Measurements from ENCODE around the gene RNF7. TPM values are rescaled to one million over a fixed set of nuclear protein-coding genes. Genes with fewer than 3 reads are reported as not detected.

The RNF7 gene
- total RNA-seq, 6 experiments from 2014 or later: 31.0 to 41.1 (median 34.2) TPM

DNA sequence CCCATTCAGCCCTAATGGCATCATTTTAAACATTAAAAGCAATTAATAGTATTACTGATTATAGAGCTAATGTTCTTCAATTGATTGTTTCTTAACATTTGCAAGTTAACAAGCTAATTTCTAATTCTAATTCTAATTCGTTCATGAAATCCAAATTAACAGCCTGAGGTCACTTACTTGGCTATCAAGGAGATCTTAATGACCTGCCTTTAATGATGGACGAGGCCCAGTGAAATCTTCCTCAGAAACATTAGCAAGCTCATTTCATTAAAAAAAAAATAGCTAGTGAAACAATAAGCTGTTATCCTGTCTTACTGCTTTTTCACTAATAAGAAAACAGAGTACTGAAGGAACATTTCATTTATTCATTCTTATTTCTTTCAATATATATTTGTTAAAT, 15.4 kb upstream of the RNF7 start:
- no peaks in the 10 kb centered on the region for H3K27me3 ChIP-seq
- no peak for TF ChIP-seq POLR2A (IDR thresholded peaks at IDR 0.05)
- TF ChIP-seq CTCF (IDR thresholded peaks at IDR 0.05): no peak
- intact Hi-C loops (cut with DNase I): no loop called here
- no peak overlapping the region for H3K27ac ChIP-seq
- DNase-seq (no peak), ATAC-seq (no peak)
- 62% methylated on average over 2 of the region's 2 CpGs for WGBS (ENCODE audit: insufficient coverage, low coverage, low lambda C conversion rate, missing lambda C conversion rate)
- H3K4me3 ChIP-seq: no peak overlapping the region
- no peaks in the 10 kb centered on the region for H3K36me3 ChIP-seq
- no peaks in the 10 kb centered on the region for H3K4me1 ChIP-seq
- H3K9me3 ChIP-seq: no peaks in the 10 kb centered on the region

- H3K27me3 ChIP-seq: no peaks in the 10 kb centered on the region
- ATAC-seq (no peak), DNase-seq (no peak)
- no peaks in the 10 kb centered on the region for H3K9me3 ChIP-seq
- TF ChIP-seq POLR2A (IDR thresholded peaks at IDR 0.05) (no peak), CTCF (IDR thresholded peaks at IDR 0.05) (no peak)
- H3K4me3 ChIP-seq: no peak overlapping the region
- intact Hi-C loops (cut with DNase I): no loop called here
- no peaks in the 10 kb centered on the region for H3K4me1 ChIP-seq
- H3K27ac ChIP-seq: no peak overlapping the region
- no peaks in the 10 kb centered on the region for H3K36me3 ChIP-seq
These were observed 14.8 kb upstream of the RNF7 start for GRCh38 chr3:141723255-141723654.

GRCh38 chr3:141724186-141724585, 13.9 kb upstream of the RNF7 start:
- no peak for DNase-seq
- H3K36me3 ChIP-seq: no peaks in the 10 kb centered on the region
- H3K27ac ChIP-seq: no peak overlapping the region
- TF ChIP-seq POLR2A (IDR thresholded peaks at IDR 0.05): no peak
- H3K4me1 ChIP-seq: no peaks in the 10 kb centered on the region
- no peaks in the 10 kb centered on the region for H3K9me3 ChIP-seq
- no peak overlapping the region for H3K4me3 ChIP-seq
- no peak for ATAC-seq
- WGBS (ENCODE audit: insufficient coverage, low coverage, low lambda C conversion rate, missing lambda C conversion rate): 80% methylated on average over 1 of the region's 1 CpG
- no peaks in the 10 kb centered on the region for H3K27me3 ChIP-seq
- intact Hi-C loops (cut with DNase I): no loop called here

DNA sequence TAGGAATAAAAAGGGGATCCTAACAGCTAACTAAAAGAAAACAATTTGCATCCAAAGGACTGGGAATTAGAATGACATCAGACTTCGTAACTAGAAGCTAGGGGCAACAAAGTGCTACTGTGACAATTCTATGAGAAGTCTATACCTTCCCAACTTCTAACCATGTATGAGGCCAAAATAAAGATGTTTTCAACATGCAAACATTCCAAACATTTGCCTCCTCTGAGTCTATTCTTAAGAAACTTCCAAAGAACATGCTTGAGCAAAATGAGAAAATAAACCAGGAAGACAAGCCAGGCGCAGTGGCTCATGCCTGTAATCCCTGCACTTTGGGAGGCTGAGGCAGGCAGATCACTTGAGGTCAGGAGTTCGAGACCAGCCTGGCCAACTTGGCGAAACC, 13.1 kb upstream of the RNF7 start:
- no peak for TF ChIP-seq POLR2A (IDR thresholded peaks at IDR 0.05)
- TF ChIP-seq CTCF (IDR thresholded peaks at IDR 0.05): no peak
- ATAC-seq (no peak), DNase-seq (no peak)
- Histone ChIP-seq H3K27me3 (no peaks in the 10 kb centered on the region), H3K27ac (no peak overlapping the region), H3K9me3 (no peaks in the 10 kb centered on the region), H3K36me3 (no peaks in the 10 kb centered on the region), H3K4me1 (no peaks in the 10 kb centered on the region), H3K4me3 (no peak overlapping the region)
- WGBS (ENCODE audit: insufficient coverage, low coverage, low lambda C conversion rate, missing lambda C conversion rate): 70% methylated on average over 3 of the region's 4 CpGs
- intact Hi-C loops (cut with DNase I): no loop called here

DNA sequence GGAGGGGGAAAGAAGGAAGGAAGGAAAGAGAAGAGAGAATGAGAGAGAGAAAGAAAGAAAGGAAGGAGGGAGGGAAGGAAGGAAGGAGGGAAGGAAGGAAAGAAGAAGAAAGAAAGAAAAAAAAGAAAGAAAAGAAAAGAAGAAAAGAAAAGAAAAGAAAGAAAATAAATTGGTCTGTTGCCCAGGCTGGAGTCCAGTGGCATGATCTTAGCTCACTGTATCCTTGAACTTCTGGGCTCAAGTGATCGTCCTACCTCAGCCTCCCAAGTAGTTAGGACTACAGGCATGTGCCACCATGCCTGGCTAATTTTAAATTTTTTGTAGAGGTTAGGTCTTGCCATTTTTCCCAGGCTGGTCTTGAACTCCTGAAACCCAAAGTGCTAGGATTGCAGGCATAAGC, 11.6 kb upstream of the RNF7 start:
- intact Hi-C loops (cut with DNase I): no loop called here
- Histone ChIP-seq H3K27me3 (no peaks in the 10 kb centered on the region), H3K4me3 (no peak overlapping the region), H3K36me3 (no peaks in the 10 kb centered on the region), H3K9me3 (no peaks in the 10 kb centered on the region), H3K4me1 (no peaks in the 10 kb centered on the region), H3K27ac (no peak overlapping the region)
- WGBS (ENCODE audit: insufficient coverage, low coverage, low lambda C conversion rate, missing lambda C conversion rate): 45% methylated on average over 1 of the region's 1 CpG
- no peak for TF ChIP-seq CTCF (IDR thresholded peaks at IDR 0.05)
- no peak for TF ChIP-seq POLR2A (IDR thresholded peaks at IDR 0.05)
- no peak for ATAC-seq
- no peak for DNase-seq
